DMS79 (cell line): Measurements from ENCODE around the gene USP24.
"Not testable (repeated sequence)": the region's sequence is repeated elsewhere in the genome, so short reads cannot be mapped to it uniquely, and the experiment has no call there.

Experiments
- DNase-seq: peaks from one replicate; lab custom pipeline; 2025; lab: John Stamatoyannopoulos, UW

USP24 gene

DNA sequence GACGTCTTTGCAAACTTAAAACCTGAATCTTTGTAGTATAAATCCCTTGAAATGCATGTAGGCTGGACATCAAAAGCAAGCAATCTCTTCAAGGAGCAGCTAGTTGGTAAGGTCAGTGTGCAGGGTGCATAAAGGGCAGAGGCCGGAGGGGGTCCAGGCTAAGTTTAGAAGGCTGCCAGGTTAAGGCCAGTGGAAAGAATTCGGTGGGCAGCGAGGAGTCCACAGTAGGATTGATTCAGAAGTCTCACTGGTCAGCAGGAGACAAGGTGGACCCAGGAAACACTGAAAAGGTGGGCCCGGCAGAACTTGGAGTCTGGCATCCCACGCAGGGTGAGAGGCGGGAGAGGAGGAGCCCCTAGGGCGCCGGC, 176.2 kb downstream of the USP24 start:
- DNase-seq: no peak

- DNase-seq: no peak
These were observed 176.7 kb downstream of the USP24 start for GRCh38 chr1:55038552-55038838.

GRCh38 chr1:55037733-55038551, 177.2 kb downstream of the USP24 start:
- no peak for DNase-seq

- no peak for DNase-seq
These were observed 179.3 kb downstream of the USP24 start for GRCh38 chr1:55035904-55036303.

DNA sequence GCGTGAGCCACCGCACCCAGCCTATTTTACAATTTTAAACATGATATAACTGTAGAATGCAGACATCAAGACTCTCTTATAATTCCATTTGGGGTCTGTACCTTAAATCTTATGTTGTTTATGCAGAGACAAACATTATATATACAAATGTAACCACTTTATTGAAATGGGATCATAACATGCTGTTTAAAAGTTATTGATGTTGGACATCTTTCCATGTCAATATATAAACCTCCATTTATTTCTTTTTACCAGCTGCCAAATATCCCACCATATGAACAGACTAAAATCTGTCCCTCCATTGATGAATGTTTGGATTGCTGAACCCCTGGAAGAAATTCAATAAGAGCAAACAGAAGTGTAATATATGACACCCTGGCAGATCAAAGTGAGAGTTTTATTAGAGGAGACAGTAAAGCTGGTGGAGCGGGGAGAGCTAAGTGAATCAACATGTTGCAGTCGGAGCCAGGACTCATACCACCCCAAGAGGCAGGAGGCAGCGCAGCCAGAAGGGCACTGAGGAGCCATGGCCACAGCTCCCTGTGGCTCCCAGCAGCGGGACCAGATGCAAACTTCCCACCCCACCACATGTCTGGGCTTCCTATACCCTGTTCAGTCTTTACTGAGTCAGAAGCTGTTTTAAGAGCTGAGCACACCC, 180.6 kb downstream of the USP24 start:
- no peak for DNase-seq

- DNase-seq: no peak
These were observed 181.9 kb downstream of the USP24 start for GRCh38 chr1:55033265-55033614.

- DNase-seq: not testable (repeated sequence)
These were observed 184.1 kb downstream of the USP24 start for GRCh38 chr1:55031098-55031497.

- not testable (repeated sequence) for DNase-seq
These were observed 188.5 kb downstream of the USP24 start for GRCh38 chr1:55026682-55027081.

DNA sequence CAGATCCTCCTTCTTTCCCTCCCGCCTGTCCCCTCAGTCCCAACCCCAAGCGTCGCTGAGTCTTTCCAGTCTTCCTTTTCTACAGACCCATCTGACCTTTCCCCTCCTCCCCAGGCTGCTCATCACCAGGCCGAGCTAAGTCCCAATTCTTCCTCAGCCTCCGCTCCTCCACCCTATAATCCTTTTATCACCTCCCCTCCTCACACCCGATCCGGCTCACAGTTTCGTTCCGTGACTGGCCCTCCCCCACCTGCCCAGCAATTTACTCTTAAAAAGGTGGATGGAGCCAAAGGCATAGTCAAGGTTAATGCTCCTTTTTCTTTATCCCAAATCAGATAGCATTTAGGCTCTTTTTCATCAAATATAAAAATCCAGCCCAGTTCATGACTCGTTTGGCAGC, 191.0 kb downstream of the USP24 start:
- not testable (repeated sequence) for DNase-seq

DNA sequence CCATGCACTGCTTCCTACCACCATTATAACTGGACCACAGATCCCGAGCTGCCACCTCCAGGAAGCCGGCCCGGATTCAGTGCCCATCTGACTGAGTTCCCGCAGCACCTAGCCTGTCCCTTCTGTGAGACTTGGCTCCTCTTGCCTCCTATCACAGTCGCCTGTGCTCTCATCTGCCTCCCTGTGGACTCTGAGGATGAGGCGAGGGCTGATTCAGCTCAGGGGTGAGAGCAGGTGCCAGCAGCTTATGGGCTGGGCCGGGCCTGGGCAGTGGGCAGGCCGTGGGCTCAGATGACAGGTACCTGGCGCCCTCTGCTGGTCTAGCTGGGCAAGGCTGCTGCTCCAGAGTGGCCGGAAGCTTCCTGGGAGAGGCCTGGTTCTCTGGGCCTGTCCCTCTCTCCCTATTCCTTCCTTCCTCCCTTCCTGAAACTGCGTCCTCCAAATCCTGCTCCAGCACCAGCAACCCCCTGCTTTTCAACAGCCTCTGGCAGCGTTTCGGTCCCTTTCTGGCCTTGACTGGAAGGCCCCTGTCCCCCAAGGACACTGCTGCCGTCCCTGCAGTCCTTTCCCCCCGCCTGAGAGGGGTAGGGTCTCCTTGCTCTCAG, 193.1 kb downstream of the USP24 start:
- DNase-seq: peak; percentile 70

GRCh38 chr1:55018395-55018794, 196.8 kb downstream of the USP24 start:
- DNase-seq: no peak
